ENCODE data around the gene RPRD1B. TPM values are rescaled to one million over a fixed set of nuclear protein-coding genes. Genes with fewer than 3 reads are reported as not detected.

Gene RPRD1B
- total RNA-seq, 2 donors from 2014 or later: 22.1 to 29.6 TPM

GRCh38 chr20:37986044-37986858 is 47.3 kb upstream of the RPRD1B start:
- WGBS, 2 experiments (ENCODE audit: insufficient coverage in 1 of 2, insufficient read length in 1 of 2): 95 to 98% methylated on average over 7 to 9 of the region's 9 CpGs

GRCh38 chr20:37986873-37987601 is 46.5 kb upstream of the RPRD1B start:
- no peak for DNase-seq
- TF ChIP-seq CTCF (conservative IDR thresholded peaks at IDR 0.05): no peak
- Mint-ChIP-seq H3K4me1 (peaks cover 32% of the 10 kb centered on the region), H3K9me3 (no peaks in the 10 kb centered on the region), H3K27me3 (ENCODE audit: insufficient read depth) (no peaks in the 10 kb centered on the region), H3K4me3 (no peak overlapping the region), H3K27ac (peak overlapping the region; percentile 84), H3K36me3 (ENCODE audit: low read depth) (peaks cover 27% of the 10 kb centered on the region)
- Histone ChIP-seq H3K4me3 (ENCODE audit: low read length) (no peak overlapping the region), H3K27ac (ENCODE audit: low read depth, low read length) (peak overlapping the region; percentile 46), H3K9me3 (ENCODE audit: control insufficient read depth, low read length) (no peaks in the 10 kb centered on the region), H3K27me3 (ENCODE audit: control insufficient read depth, insufficient read depth, low read length, poor library complexity, severe bottlenecking) (no peaks in the 10 kb centered on the region), H3K36me3 (ENCODE audit: control insufficient read depth, insufficient read depth, low read length) (peaks cover 34% of the 10 kb centered on the region), H3K9ac (ENCODE audit: extremely low read depth, low read length, poor library complexity, severe bottlenecking) (peak overlapping the region; percentile 29), H3K4me1 (ENCODE audit: control insufficient read depth, insufficient read depth, low read length) (peaks cover 16% of the 10 kb centered on the region)
- 83 to 89% methylated on average over 7 to 9 of the region's 9 CpGs for WGBS, 2 experiments (ENCODE audit: insufficient coverage in 1 of 2, insufficient read length in 1 of 2)

More at GRCh38 chr20:37986044-37986858, 47.3 kb upstream of the RPRD1B start:
- peaks cover 32% of the 10 kb centered on the region for H3K4me1 Mint-ChIP-seq
- no peak overlapping the region for H3K9ac ChIP-seq (ENCODE audit: extremely low read depth, low read length, poor library complexity, severe bottlenecking)
- H3K36me3 Mint-ChIP-seq (ENCODE audit: low read depth): peaks cover 28% of the 10 kb centered on the region
- no peak for TF ChIP-seq CTCF (conservative IDR thresholded peaks at IDR 0.05)
- no peak overlapping the region for H3K4me3 ChIP-seq (ENCODE audit: low read length)
- H3K4me1 ChIP-seq (ENCODE audit: control insufficient read depth, insufficient read depth, low read length): peaks cover 16% of the 10 kb centered on the region
- H3K9me3 Mint-ChIP-seq: no peaks in the 10 kb centered on the region
- H3K27ac ChIP-seq (ENCODE audit: low read depth, low read length): no peak overlapping the region
- H3K27ac Mint-ChIP-seq: no peak overlapping the region
- H3K27me3 Mint-ChIP-seq (ENCODE audit: insufficient read depth): no peaks in the 10 kb centered on the region
- H3K36me3 ChIP-seq (ENCODE audit: control insufficient read depth, insufficient read depth, low read length): peaks cover 30% of the 10 kb centered on the region
- no peak for DNase-seq
- H3K27me3 ChIP-seq (ENCODE audit: control insufficient read depth, insufficient read depth, low read length, poor library complexity, severe bottlenecking): no peaks in the 10 kb centered on the region
- H3K4me3 Mint-ChIP-seq: no peak overlapping the region
- H3K9me3 ChIP-seq (ENCODE audit: control insufficient read depth, low read length): no peaks in the 10 kb centered on the region

- H3K27ac Mint-ChIP-seq: peak overlapping the region; percentile 84
- H3K27ac ChIP-seq (ENCODE audit: low read depth, low read length): peak overlapping the region; percentile 59
- H3K36me3 ChIP-seq (ENCODE audit: control insufficient read depth, insufficient read depth, low read length): peaks cover 36% of the 10 kb centered on the region
- TF ChIP-seq CTCF (conservative IDR thresholded peaks at IDR 0.05): no peak
- H3K27me3 ChIP-seq (ENCODE audit: control insufficient read depth, insufficient read depth, low read length, poor library complexity, severe bottlenecking): no peaks in the 10 kb centered on the region
- peaks cover 16% of the 10 kb centered on the region for H3K4me1 ChIP-seq (ENCODE audit: control insufficient read depth, insufficient read depth, low read length)
- no peaks in the 10 kb centered on the region for H3K9me3 Mint-ChIP-seq
- DNase-seq: no peak
- H3K27me3 Mint-ChIP-seq (ENCODE audit: insufficient read depth): no peaks in the 10 kb centered on the region
- H3K4me3 ChIP-seq (ENCODE audit: low read length): no peak overlapping the region
- no peak overlapping the region for H3K4me3 Mint-ChIP-seq
- peaks cover 32% of the 10 kb centered on the region for H3K4me1 Mint-ChIP-seq
- H3K9ac ChIP-seq (ENCODE audit: extremely low read depth, low read length, poor library complexity, severe bottlenecking): peak overlapping the region; percentile 29
- 86 to 89% methylated on average over 8 to 12 of the region's 12 CpGs for WGBS, 2 experiments (ENCODE audit: insufficient coverage in 1 of 2, insufficient read length in 1 of 2)
- peaks cover 22% of the 10 kb centered on the region for H3K36me3 Mint-ChIP-seq (ENCODE audit: low read depth)
- H3K9me3 ChIP-seq (ENCODE audit: control insufficient read depth, low read length): no peaks in the 10 kb centered on the region
Measured at GRCh38 chr20:37987602-37988290, 45.8 kb upstream of the RPRD1B start.

Measured in endodermal cell (in vitro differentiated cells).